Ascending aorta (tissue), 2 donors: ENCODE data around the gene EGFR. TPM values are rescaled to one million over a fixed set of nuclear protein-coding genes. Genes with fewer than 3 reads are reported as not detected.

Source experiments
- DNase-seq, 2 donors: peaks; one replicate each; pipeline ENCODE4 v3.0.0-alpha.2; 2019; ENCODE audit warnings: low spot score in 2 of 2
- H3K27ac ChIP-seq, 2 donors: fragments of 200-600 bp; sonication (generic); one replicate each; pipeline ENCODE4 v1.5.1; 2016 to 2017; ENCODE audit warnings: mild to moderate bottlenecking in 1 of 2
- H3K27me3 ChIP-seq: fragments of 200-600 bp; sonication (generic); one replicate; pipeline ENCODE4 v1.5.1; 2017
- H3K36me3 ChIP-seq, 2 donors: fragments of 200-600 bp; sonication (generic); one replicate each; pipeline ENCODE4 v1.5.1; 2016
- H3K4me1 ChIP-seq, 2 donors: fragments of 200-600 bp; sonication (generic); one replicate each; pipeline ENCODE4 v1.5.1; 2016 to 2017; ENCODE audit warnings: mild to moderate bottlenecking in 1 of 2
- H3K4me3 ChIP-seq, 2 donors: fragments of 200-600 bp; sonication (generic); one replicate each; pipeline ENCODE4 v1.5.1; 2016 to 2017; ENCODE audit warnings: mild to moderate bottlenecking in 1 of 2
- H3K9me3 ChIP-seq, 2 donors: fragments of 200-600 bp; sonication (generic); one replicate each; pipeline ENCODE4 v1.5.1; 2016
- CTCF ChIP-seq, 3 experiments: fragments of 200-600 bp in 2 of 3; fragments of 450-650 bp in 1 of 3; sonication (generic) in 2 of 3; IDR thresholded peaks; one replicate each; pipeline ENCODE4 v1.5.1; 2016 to 2019; ENCODE audit warnings: antibody characterized with exemption in 3 of 3, mild to moderate bottlenecking in 1 of 3, moderate library complexity in 1 of 3
- intact Hi-C: fragments of 100-400 bp; cut with DNase I; formaldehyde crosslinking; loops from one replicate; pipeline ENCODE4 v1.15.1; 2023
- total RNA-seq: library from RNA; depleted of rRNA; stranded (reverse); fragments of >200 nt; gene quantifications from one replicate; pipeline ENCODE4 v1.1.0, GENCODE V29; 2016

EGFR gene
- total RNA-seq, 1 donor from 2014 or later = 33.8 TPM

GRCh38 chr7:55241958-55242357 is 223.1 kb downstream of the EGFR start:
- Histone ChIP-seq H3K4me1 (no peaks in the 10 kb centered on the region), H3K9me3 (no peaks in the 10 kb centered on the region), H3K4me3 (no peak overlapping the region), H3K27me3 (no peaks in the 10 kb centered on the region), H3K27ac (no peak overlapping the region), H3K36me3 (no peaks in the 10 kb centered on the region)
- TF ChIP-seq CTCF (IDR thresholded peaks at IDR 0.05) = no peak
- no peak for DNase-seq
- intact Hi-C loops = no loop called here

DNA sequence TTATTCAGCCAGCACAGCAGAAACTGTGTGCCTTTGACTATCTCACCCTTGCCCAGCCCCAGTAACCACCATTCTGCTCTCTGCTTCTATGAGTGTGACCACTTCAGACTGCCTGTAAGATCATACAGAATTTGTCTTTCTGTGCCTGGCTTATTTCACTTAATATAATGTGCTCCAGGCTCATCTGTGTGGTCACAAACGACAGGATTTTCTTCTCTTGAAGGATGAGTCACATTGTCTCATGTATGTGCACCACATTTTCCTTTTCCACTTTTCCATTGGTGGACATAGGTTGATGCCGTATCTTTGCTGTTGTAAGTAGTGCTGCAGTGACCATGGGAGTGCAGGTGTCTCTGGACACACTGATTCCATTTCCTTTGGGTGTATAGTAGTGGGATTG is 223.8 kb downstream of the EGFR start:
- no peaks in the 10 kb centered on the region for H3K36me3 ChIP-seq
- H3K4me1 ChIP-seq = no peaks in the 10 kb centered on the region
- no peaks in the 10 kb centered on the region for H3K9me3 ChIP-seq
- H3K27ac ChIP-seq = no peak overlapping the region
- H3K4me3 ChIP-seq = no peak overlapping the region
- TF ChIP-seq CTCF (IDR thresholded peaks at IDR 0.05) = no peak
- no peak for DNase-seq
- intact Hi-C loops = no loop called here
- no peaks in the 10 kb centered on the region for H3K27me3 ChIP-seq

- no peak for TF ChIP-seq CTCF (IDR thresholded peaks at IDR 0.05)
Observed at GRCh38 chr7:55244006-55244745, 225.4 kb downstream of the EGFR start.

GRCh38 chr7:55245271-55245723 is 226.5 kb downstream of the EGFR start:
- intact Hi-C loops = no loop called here
- H3K36me3 ChIP-seq = no peaks in the 10 kb centered on the region
- H3K4me3 ChIP-seq = no peak overlapping the region
- H3K4me1 ChIP-seq = no peaks in the 10 kb centered on the region
- H3K9me3 ChIP-seq = no peaks in the 10 kb centered on the region
- TF ChIP-seq CTCF (IDR thresholded peaks at IDR 0.05) = no peak
- H3K27ac ChIP-seq = no peak overlapping the region
- no peaks in the 10 kb centered on the region for H3K27me3 ChIP-seq
- DNase-seq = no peak

More at GRCh38 chr7:55244006-55244745, 225.4 kb downstream of the EGFR start:
- Histone ChIP-seq H3K36me3 (no peaks in the 10 kb centered on the region), H3K27me3 (no peaks in the 10 kb centered on the region), H3K9me3 (no peaks in the 10 kb centered on the region), H3K27ac (no peak overlapping the region), H3K4me3 (no peak overlapping the region), H3K4me1 (no peaks in the 10 kb centered on the region)
- intact Hi-C loops = no loop called here
- DNase-seq = no peak

DNA sequence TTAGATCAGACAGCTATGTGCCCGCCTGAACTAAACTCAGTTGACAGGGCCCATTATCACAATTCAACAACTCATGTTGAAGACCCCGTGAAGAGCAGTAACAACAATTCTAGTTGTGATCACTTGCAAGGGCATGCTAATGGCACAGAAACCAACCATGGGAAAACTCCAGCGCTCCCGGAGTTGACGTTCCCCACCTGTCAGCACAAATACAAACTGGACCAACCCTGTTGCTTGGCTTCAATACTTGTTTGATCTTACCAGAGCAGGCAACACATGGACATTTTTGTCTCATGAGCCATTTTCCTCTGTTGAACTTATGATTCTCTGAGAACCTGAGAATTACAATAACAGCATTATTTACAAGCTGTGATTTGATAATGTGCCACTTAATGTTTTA is 227.4 kb downstream of the EGFR start:
- Histone ChIP-seq H3K4me1 (no peaks in the 10 kb centered on the region), H3K9me3 (no peaks in the 10 kb centered on the region), H3K4me3 (no peak overlapping the region), H3K36me3 (no peaks in the 10 kb centered on the region), H3K27ac (no peak overlapping the region), H3K27me3 (no peaks in the 10 kb centered on the region)
- intact Hi-C loops = no loop called here
- no peak for TF ChIP-seq CTCF (IDR thresholded peaks at IDR 0.05)
- no peak for DNase-seq
